ENCODE results near the gene RABL2B. TPM values are rescaled to one million over a fixed set of nuclear protein-coding genes. Genes with fewer than 3 reads are reported as not detected.

Gene RABL2B
- total RNA-seq, 2 experiments from 2014 or later, result 22.0 to 23.3 TPM

- H3K36me3 Mint-ChIP-seq (ENCODE audit: low read depth), result no peaks in the 10 kb centered on the region
- DNase-seq, result no peak
- H3K4me3 Mint-ChIP-seq, result no peak overlapping the region
- H3K9me3 Mint-ChIP-seq (ENCODE audit: insufficient read depth), result no peaks in the 10 kb centered on the region
- no peak for ATAC-seq
- ChIA-PET POLR2A (no interaction called here), CTCF (no interaction called here)
- H3K4me1 Mint-ChIP-seq (ENCODE audit: low read depth), result no peaks in the 10 kb centered on the region
- no peaks in the 10 kb centered on the region for H3K27me3 Mint-ChIP-seq (ENCODE audit: low read depth)
- no peak overlapping the region for H3K27ac Mint-ChIP-seq
Observed at GRCh38 chr22:50726643-50727340, 56.6 kb downstream of the RABL2B start.

GRCh38 chr22:50725597-50725996, 57.8 kb downstream of the RABL2B start:
- Mint-ChIP-seq H3K27ac (no peak overlapping the region), H3K36me3 (ENCODE audit: low read depth) (no peaks in the 10 kb centered on the region), H3K4me3 (no peak overlapping the region), H3K27me3 (ENCODE audit: low read depth) (no peaks in the 10 kb centered on the region), H3K4me1 (ENCODE audit: low read depth) (no peaks in the 10 kb centered on the region), H3K9me3 (ENCODE audit: insufficient read depth) (no peaks in the 10 kb centered on the region)
- no peak for ATAC-seq
- no peak for DNase-seq
- POLR2A ChIA-PET, result no interaction called here
- CTCF ChIA-PET, result no interaction called here

DNA sequence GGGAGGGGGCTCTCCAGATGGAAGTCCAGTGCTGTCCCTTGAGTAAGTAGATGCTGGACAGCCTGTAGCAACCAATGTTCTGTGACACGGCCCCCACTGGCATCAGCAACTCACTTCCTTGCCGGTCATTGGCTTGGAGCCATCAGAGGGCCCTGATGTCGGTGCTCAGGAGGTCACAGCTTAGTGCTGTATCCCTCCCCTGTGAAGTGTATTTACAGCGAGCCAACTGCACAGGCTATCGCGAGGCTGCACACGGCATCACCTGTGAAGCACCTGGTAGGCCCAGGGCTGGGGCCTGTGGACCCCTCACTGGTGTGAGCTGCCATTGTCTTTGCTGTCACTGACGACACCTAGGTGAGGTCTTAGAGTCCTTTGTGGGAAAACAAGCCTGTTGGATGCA, 58.8 kb downstream of the RABL2B start:
- ATAC-seq (no peak), DNase-seq (no peak)
- Mint-ChIP-seq H3K27ac (no peak overlapping the region), H3K4me1 (ENCODE audit: low read depth) (no peaks in the 10 kb centered on the region), H3K36me3 (ENCODE audit: low read depth) (no peaks in the 10 kb centered on the region), H3K4me3 (no peak overlapping the region), H3K9me3 (ENCODE audit: insufficient read depth) (no peaks in the 10 kb centered on the region), H3K27me3 (ENCODE audit: low read depth) (no peaks in the 10 kb centered on the region)
- ChIA-PET CTCF (no interaction called here), POLR2A (no interaction called here)

DNA sequence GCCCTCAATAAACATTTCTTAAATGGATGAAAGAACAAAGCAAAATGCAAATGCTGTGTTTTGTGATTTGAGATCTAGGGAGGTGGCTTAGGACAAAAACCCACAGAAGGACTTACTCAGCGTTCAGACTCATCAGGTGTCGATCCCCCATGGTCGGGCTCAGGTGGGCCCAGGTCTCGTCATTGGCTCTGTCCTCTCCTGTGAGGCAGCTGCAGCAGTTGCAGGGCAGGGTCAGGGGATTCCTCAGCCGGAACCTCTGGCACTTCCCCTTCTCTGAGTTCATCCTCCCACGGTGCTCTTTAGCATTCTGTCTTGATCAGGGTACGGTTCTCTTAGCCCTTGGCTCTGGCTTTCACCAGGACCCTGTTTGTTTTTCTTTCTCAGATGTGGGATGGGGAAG, 59.4 kb downstream of the RABL2B start:
- no peak for ATAC-seq
- H3K27me3 Mint-ChIP-seq (ENCODE audit: low read depth), result no peaks in the 10 kb centered on the region
- ChIA-PET POLR2A (no interaction called here), CTCF (no interaction called here)
- no peak for DNase-seq
- no peak overlapping the region for H3K4me3 Mint-ChIP-seq
- no peaks in the 10 kb centered on the region for H3K9me3 Mint-ChIP-seq (ENCODE audit: insufficient read depth)
- H3K4me1 Mint-ChIP-seq (ENCODE audit: low read depth), result no peaks in the 10 kb centered on the region
- H3K27ac Mint-ChIP-seq, result no peak overlapping the region
- no peaks in the 10 kb centered on the region for H3K36me3 Mint-ChIP-seq (ENCODE audit: low read depth)

DNA sequence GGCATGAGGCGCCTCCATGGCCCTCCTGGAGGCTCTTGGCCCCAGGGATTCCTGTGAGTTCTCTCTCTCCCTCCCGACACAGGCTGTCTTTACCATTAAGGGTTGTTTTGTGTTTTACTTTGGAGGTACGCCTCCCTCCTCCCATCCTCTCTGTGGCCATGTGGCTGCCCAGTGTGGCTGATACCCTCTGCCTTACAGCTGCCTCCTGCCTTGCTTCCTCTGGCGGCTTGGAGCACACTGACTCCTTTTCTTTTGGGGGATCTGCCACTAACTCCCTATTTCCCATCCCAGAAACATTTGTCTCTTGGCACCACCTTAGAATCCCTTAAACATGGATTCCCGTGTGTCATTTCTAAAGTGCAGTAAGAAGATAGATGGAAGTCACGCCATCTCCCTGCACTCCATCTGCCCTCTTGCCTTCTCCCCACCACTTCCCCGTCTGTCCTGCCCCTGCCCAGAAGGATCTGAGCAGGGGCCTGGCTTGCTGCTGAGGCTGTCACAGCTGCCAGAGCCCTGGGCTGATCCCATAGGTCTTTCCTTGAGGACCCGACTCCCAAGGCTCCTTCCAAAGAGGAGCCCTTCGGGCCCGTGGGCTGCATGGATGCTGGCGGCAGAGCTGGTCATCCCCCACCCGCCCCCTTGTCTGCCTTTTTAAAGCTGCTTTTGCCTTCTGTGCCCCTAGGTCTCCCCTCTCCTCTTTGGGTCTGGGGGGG, 60.6 kb downstream of the RABL2B start:
- Mint-ChIP-seq H3K9me3 (ENCODE audit: insufficient read depth) (no peaks in the 10 kb centered on the region), H3K4me3 (no peak overlapping the region), H3K27ac (no peak overlapping the region), H3K36me3 (ENCODE audit: low read depth) (no peaks in the 10 kb centered on the region), H3K4me1 (ENCODE audit: low read depth) (no peaks in the 10 kb centered on the region), H3K27me3 (ENCODE audit: low read depth) (no peaks in the 10 kb centered on the region)
- DNase-seq, result no peak
- CTCF ChIA-PET, result no interaction called here
- POLR2A ChIA-PET, result interaction anchor here (0.6 kb wide), 1 partner anchor 221 kb away, joined by 3 read pairs; no protein-coding TSS in a partner anchor
- ATAC-seq, result no peak

DNA sequence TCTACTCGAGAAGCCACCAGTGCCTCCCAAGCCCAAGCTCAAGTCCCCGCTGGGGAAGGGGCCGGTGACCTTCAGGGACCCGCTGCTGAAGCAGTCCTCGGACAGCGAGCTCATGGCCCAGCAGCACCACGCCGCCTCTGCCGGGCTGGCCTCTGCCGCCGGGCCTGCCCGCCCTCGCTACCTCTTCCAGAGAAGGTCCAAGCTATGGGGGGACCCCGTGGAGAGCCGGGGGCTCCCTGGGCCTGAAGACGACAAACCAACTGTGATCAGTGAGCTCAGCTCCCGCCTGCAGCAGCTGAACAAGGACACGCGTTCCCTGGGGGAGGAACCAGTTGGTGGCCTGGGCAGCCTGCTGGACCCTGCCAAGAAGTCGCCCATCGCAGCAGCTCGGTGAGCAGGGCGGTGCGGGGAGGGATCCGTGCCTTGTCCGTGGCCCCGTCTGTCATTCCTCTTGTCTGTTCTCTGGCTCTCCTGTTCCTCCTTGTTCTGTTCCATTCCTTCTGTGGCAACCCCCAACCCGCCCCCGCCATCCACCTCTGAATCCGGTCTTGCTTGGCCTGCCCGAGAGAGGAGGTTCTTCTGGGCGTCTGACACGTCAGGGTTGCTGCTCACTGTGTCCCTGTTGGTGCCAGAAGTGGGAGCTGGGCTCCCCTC, 61.3 kb downstream of the RABL2B start:
- H3K27me3 Mint-ChIP-seq (ENCODE audit: low read depth), result no peaks in the 10 kb centered on the region
- CTCF ChIA-PET, result no interaction called here
- no peak for ATAC-seq
- H3K4me1 Mint-ChIP-seq (ENCODE audit: low read depth), result no peaks in the 10 kb centered on the region
- POLR2A ChIA-PET, result interaction anchor here (0.6 kb wide), 1 partner anchor 221 kb away, joined by 3 read pairs; no protein-coding TSS in a partner anchor
- H3K4me3 Mint-ChIP-seq, result no peak overlapping the region
- no peak for DNase-seq
- no peaks in the 10 kb centered on the region for H3K9me3 Mint-ChIP-seq (ENCODE audit: insufficient read depth)
- no peak overlapping the region for H3K27ac Mint-ChIP-seq
- no peaks in the 10 kb centered on the region for H3K36me3 Mint-ChIP-seq (ENCODE audit: low read depth)

DNA sequence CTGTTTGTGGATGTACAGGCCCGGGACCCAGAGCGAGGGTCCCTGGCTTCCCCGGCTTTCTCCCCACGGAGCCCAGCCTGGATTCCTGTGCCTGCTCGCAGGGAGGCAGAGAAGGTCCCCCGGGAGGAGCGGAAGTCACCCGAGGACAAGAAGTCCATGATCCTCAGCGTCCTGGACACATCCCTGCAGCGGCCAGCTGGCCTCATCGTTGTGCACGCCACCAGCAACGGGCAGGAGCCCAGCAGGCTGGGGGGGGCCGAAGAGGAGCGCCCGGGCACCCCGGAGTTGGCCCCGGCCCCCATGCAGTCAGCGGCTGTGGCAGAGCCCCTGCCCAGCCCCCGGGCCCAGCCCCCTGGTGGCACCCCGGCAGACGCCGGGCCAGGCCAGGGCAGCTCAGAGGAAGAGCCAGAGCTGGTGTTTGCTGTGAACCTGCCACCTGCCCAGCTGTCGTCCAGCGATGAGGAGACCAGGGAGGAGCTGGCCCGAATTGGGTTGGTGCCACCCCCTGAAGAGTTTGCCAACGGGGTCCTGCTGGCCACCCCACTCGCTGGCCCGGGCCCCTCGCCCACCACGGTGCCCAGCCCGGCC, 62.1 kb downstream of the RABL2B start:
- no peaks in the 10 kb centered on the region for H3K36me3 Mint-ChIP-seq (ENCODE audit: low read depth)
- H3K27me3 Mint-ChIP-seq (ENCODE audit: low read depth), result no peaks in the 10 kb centered on the region
- H3K4me1 Mint-ChIP-seq (ENCODE audit: low read depth), result no peaks in the 10 kb centered on the region
- H3K27ac Mint-ChIP-seq, result no peak overlapping the region
- ChIA-PET CTCF (no interaction called here), POLR2A (no interaction called here)
- no peaks in the 10 kb centered on the region for H3K9me3 Mint-ChIP-seq (ENCODE audit: insufficient read depth)
- no peak overlapping the region for H3K4me3 Mint-ChIP-seq
- no peak for DNase-seq
- no peak for ATAC-seq

GRCh38 chr22:50720301-50721256, 62.9 kb downstream of the RABL2B start:
- POLR2A ChIA-PET, result no interaction called here
- Mint-ChIP-seq H3K4me1 (ENCODE audit: low read depth) (no peaks in the 10 kb centered on the region), H3K4me3 (no peak overlapping the region), H3K27ac (no peak overlapping the region), H3K9me3 (ENCODE audit: insufficient read depth) (no peaks in the 10 kb centered on the region), H3K27me3 (ENCODE audit: low read depth) (no peaks in the 10 kb centered on the region), H3K36me3 (ENCODE audit: low read depth) (no peaks in the 10 kb centered on the region)
- CTCF ChIA-PET, result no interaction called here
- no peak for DNase-seq
- no peak for ATAC-seq

DNA sequence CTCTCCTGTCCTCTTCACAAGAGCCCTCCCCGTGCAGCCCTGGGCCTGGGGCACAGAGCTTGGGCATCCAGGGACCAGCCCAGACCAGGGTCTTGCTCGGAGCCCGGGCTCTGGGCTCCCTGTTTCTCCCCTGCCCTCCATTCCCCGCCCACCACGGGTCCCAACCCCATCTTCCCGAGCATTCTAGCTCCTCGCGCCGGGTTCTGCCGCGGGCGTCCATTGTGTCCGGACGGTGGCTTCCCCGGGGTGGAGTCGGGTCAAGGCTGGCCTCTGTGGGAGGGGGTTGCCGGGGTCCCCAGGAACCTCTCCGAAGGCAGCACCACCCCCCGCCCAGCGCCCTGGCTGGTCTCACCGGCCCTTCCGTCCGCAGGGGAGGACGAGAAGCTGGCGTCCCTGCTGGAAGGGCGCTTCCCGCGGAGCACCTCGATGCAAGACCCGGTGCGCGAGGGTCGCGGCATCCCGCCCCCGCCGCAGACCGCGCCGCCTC, 63.6 kb downstream of the RABL2B start:
- no peak for ATAC-seq
- DNase-seq, result no peak
- Mint-ChIP-seq H3K27ac (no peak overlapping the region), H3K4me1 (ENCODE audit: low read depth) (no peaks in the 10 kb centered on the region), H3K4me3 (no peak overlapping the region), H3K36me3 (ENCODE audit: low read depth) (no peaks in the 10 kb centered on the region), H3K9me3 (ENCODE audit: insufficient read depth) (no peaks in the 10 kb centered on the region), H3K27me3 (ENCODE audit: low read depth) (no peaks in the 10 kb centered on the region)
- ChIA-PET POLR2A (no interaction called here), CTCF (no interaction called here)

- Mint-ChIP-seq H3K4me3 (no peak overlapping the region), H3K4me1 (ENCODE audit: low read depth) (no peaks in the 10 kb centered on the region), H3K9me3 (ENCODE audit: insufficient read depth) (no peaks in the 10 kb centered on the region), H3K27me3 (ENCODE audit: low read depth) (no peaks in the 10 kb centered on the region), H3K27ac (no peak overlapping the region), H3K36me3 (ENCODE audit: low read depth) (no peaks in the 10 kb centered on the region)
- ATAC-seq (no peak), DNase-seq (no peak)
- CTCF ChIA-PET, result no interaction called here
- POLR2A ChIA-PET, result no interaction called here
Observed at GRCh38 chr22:50718352-50718709, 65.1 kb downstream of the RABL2B start.

GRCh38 chr22:50717709-50718351, 65.6 kb downstream of the RABL2B start:
- H3K4me3 Mint-ChIP-seq, result no peak overlapping the region
- no peaks in the 10 kb centered on the region for H3K36me3 Mint-ChIP-seq (ENCODE audit: low read depth)
- POLR2A ChIA-PET, result no interaction called here
- ATAC-seq, result no peak
- CTCF ChIA-PET, result no interaction called here
- H3K4me1 Mint-ChIP-seq (ENCODE audit: low read depth), result no peaks in the 10 kb centered on the region
- no peaks in the 10 kb centered on the region for H3K27me3 Mint-ChIP-seq (ENCODE audit: low read depth)
- H3K27ac Mint-ChIP-seq, result no peak overlapping the region
- H3K9me3 Mint-ChIP-seq (ENCODE audit: insufficient read depth), result no peaks in the 10 kb centered on the region
- no peak for DNase-seq
